ENCODE data around the gene ST7.

Gene ST7

GRCh38 chr7:116940689-116941370, 12.5 kb upstream of the ST7 start (continued):
- no peak for TF ChIP-seq POU6F1 (CRISPR knock-in tag; IDR thresholded peaks at IDR 0.05; ENCODE audit: borderline replicate concordance, low read depth)
- TF ChIP-seq, protein P1, sequence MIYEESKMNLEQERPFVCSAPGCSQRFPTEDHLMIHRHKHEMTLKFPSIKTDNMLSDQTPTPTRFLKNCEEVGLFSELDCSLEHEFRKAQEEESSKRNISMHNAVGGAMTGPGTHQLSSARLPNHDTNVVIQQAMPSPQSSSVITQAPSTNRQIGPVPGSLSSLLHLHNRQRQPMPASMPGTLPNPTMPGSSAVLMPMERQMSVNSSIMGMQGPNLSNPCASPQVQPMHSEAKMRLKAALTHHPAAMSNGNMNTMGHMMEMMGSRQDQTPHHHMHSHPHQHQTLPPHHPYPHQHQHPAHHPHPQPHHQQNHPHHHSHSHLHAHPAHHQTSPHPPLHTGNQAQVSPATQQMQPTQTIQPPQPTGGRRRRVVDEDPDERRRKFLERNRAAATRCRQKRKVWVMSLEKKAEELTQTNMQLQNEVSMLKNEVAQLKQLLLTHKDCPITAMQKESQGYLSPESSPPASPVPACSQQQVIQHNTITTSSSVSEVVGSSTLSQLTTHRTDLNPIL (CRISPR knock-in tag; IDR thresholded peaks at IDR 0.05; ENCODE audit: low read depth) = no peak
- TF ChIP-seq ZFP3 (CRISPR knock-in tag; IDR thresholded peaks at IDR 0.05) = no peak

DNA sequence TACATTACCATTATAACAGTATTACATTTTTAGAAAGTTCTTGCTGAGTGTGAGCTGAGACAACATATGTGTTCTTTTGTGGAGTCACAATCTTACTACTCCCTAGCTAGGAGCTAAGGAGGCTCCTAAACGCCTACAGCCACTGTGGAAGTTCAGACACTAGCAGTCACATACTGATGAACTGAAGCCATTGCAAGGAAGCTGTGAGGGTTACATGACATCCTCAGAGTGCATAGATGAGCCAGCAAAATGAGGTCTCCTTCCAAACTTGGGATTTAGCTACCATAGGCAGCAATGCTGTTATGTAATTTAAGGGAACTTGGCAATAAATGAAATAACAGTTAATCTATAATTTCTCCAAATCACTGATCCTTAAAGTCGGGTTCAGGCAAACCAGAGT, 10.8 kb upstream of the ST7 start:
- ATAC-seq = no peak
- no peak for TF ChIP-seq TOX (CRISPR knock-in tag; IDR thresholded peaks at IDR 0.05; ENCODE audit: borderline replicate concordance)

- TF ChIP-seq, protein P2, sequence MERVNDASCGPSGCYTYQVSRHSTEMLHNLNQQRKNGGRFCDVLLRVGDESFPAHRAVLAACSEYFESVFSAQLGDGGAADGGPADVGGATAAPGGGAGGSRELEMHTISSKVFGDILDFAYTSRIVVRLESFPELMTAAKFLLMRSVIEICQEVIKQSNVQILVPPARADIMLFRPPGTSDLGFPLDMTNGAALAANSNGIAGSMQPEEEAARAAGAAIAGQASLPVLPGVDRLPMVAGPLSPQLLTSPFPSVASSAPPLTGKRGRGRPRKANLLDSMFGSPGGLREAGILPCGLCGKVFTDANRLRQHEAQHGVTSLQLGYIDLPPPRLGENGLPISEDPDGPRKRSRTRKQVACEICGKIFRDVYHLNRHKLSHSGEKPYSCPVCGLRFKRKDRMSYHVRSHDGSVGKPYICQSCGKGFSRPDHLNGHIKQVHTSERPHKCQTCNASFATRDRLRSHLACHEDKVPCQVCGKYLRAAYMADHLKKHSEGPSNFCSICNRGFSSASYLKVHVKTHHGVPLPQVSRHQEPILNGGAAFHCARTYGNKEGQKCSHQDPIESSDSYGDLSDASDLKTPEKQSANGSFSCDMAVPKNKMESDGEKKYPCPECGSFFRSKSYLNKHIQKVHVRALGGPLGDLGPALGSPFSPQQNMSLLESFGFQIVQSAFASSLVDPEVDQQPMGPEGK (CRISPR knock-in tag; IDR thresholded peaks at IDR 0.05; ENCODE audit: borderline replicate concordance) = no peak
- TF ChIP-seq ZNF70 (CRISPR knock-in tag; IDR thresholded peaks at IDR 0.05) (no peak), TOX (CRISPR knock-in tag; IDR thresholded peaks at IDR 0.05; ENCODE audit: borderline replicate concordance) (no peak), CSRNP3 (CRISPR knock-in tag; IDR thresholded peaks at IDR 0.05) (no peak), RARB (CRISPR knock-in tag; IDR thresholded peaks at IDR 0.05) (no peak), OSR1 (CRISPR knock-in tag; IDR thresholded peaks at IDR 0.05) (no peak), ARNTL (CRISPR knock-in tag; IDR thresholded peaks at IDR 0.05; ENCODE audit: borderline replicate concordance, low read depth) (no peak), ISL1 (CRISPR knock-in tag; IDR thresholded peaks at IDR 0.05) (no peak), ZNF8 (CRISPR knock-in tag; IDR thresholded peaks at IDR 0.05) (no peak), TSHZ2 (CRISPR knock-in tag; IDR thresholded peaks at IDR 0.05) (no peak), ZFP3 (CRISPR knock-in tag; IDR thresholded peaks at IDR 0.05) (no peak), BACH2 (CRISPR knock-in tag; IDR thresholded peaks at IDR 0.05; ENCODE audit: borderline replicate concordance) (no peak), TCF4 (CRISPR knock-in tag; IDR thresholded peaks at IDR 0.05; ENCODE audit: borderline replicate concordance) (no peak), ZNF565 (CRISPR knock-in tag; conservative IDR thresholded peaks at IDR 0.05; ENCODE audit: low read depth) (no peak), ZC3H10 (CRISPR knock-in tag; IDR thresholded peaks at IDR 0.05) (no peak), PPARA (CRISPR knock-in tag; IDR thresholded peaks at IDR 0.05; ENCODE audit: borderline replicate concordance) (no peak), ZFP30 (CRISPR knock-in tag; IDR thresholded peaks at IDR 0.05) (no peak), ESRRG (CRISPR knock-in tag; IDR thresholded peaks at IDR 0.05) (no peak)
- TF ChIP-seq, protein P1 (CRISPR knock-in tag; IDR thresholded peaks at IDR 0.05; ENCODE audit: low read depth) = no peak
- ATAC-seq = no peak
Measured at GRCh38 chr7:116948934-116949333, 4.4 kb upstream of the ST7 start.

Data from SK-N-SH treated with all-trans-retinoic acid at 6 μM for 48 hours (cell line).